ENCODE data around the gene BNC2.
A peak's percentile ranks its signal among the peaks of the same experiment; 100 is the strongest.
"Not testable (repeated sequence)": the region's sequence is repeated elsewhere in the genome, so short reads cannot be mapped to it uniquely, and the experiment has no call there.

The BNC2 gene, protein sequence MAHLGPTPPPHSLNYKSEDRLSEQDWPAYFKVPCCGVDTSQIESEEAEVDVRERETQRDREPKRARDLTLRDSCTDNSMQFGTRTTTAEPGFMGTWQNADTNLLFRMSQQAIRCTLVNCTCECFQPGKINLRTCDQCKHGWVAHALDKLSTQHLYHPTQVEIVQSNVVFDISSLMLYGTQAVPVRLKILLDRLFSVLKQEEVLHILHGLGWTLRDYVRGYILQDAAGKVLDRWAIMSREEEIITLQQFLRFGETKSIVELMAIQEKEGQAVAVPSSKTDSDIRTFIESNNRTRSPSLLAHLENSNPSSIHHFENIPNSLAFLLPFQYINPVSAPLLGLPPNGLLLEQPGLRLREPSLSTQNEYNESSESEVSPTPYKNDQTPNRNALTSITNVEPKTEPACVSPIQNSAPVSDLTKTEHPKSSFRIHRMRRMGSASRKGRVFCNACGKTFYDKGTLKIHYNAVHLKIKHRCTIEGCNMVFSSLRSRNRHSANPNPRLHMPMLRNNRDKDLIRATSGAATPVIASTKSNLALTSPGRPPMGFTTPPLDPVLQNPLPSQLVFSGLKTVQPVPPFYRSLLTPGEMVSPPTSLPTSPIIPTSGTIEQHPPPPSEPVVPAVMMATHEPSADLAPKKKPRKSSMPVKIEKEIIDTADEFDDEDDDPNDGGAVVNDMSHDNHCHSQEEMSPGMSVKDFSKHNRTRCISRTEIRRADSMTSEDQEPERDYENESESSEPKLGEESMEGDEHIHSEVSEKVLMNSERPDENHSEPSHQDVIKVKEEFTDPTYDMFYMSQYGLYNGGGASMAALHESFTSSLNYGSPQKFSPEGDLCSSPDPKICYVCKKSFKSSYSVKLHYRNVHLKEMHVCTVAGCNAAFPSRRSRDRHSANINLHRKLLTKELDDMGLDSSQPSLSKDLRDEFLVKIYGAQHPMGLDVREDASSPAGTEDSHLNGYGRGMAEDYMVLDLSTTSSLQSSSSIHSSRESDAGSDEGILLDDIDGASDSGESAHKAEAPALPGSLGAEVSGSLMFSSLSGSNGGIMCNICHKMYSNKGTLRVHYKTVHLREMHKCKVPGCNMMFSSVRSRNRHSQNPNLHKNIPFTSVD

DNA sequence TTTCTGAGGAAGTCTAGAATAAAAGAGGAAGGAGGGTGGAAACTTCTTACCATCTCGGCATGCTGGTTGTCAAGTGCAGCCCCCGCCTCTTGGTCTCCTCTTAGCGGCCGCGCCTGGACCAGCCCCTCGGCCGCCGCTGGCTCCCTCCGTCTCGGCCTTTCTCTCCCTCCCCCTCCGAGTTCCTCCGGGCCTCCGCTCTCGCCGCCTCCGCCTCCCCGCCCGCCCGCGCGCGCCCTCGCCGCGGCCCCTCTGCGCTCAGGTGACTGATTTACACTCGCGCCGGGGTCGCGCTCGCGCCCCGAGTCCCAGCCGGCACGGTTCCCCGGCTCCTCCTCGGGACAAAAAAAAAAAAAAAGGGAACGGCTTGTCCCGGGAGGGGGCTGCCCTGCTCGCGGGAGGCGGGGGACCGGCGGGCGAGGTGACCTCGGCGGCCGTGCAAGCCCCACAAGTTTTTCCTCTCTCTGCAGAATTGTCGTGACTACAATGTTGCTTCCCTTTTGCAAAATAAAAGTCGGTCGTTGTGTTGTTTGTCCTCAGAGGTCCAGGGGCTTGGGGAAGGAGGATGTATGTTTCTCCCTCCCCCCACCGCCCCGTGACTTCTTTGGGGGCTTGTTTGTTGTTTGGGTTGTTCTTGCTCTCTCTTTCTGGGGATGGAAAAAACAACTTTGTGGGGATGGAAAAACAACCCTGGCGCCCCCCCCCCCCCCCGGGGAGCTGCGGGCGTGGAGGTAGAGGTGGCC lies at the start of gene BNC2:
BNC2 (minus strand) TSS at position 75 of the 740 bp plus-strand sequence; CDS start at position 53, 22 bp downstream.
- peak; percentile 89 for DNase-seq

DNA sequence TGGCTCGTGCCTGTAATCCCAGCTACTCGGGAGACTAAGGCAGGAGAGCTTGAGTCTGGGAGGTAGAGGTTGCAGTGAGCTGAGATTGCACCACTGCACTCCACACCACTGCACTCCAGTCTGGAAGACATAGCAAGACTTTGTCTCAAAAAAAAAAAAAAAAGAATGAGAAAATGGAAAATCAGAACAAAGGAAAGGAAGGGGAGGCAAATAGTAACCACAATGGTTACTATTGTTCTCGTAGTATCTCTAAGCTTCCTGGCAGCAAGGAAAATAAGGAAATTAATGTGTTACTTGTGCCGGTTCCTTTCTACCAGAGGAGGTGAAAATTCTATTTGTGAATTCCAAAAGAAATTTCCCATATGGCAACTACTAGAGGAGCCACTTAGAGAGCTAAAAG lies 48.5 kb upstream of the BNC2 start:
- DNase-seq, result no peak

- no peak for DNase-seq
Observed at GRCh38 chr9:16915126-16915831, 44.8 kb upstream of the BNC2 start.

DNA sequence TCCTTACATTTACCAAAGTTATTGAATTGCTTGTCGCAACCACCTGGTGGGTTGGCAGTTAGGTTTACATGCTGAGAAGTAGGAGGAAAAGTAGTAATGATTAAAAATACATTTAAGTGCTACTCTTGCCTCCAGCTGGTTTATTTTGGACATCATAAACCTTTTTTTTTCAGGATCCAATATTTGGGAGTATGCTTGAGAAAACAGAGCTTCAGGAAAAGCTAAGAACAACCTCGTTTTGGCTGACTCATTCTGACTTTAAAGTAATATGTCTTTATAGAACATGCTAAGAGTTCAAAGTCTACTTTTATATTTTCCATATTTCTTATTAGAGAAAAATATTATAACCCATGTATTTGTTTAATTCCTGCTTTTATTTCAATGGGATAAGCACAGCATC lies 41.7 kb upstream of the BNC2 start:
- no peak for DNase-seq

GRCh38 chr9:16908206-16908605 lies 37.7 kb upstream of the BNC2 start:
- not testable (repeated sequence) for DNase-seq

- no peak for DNase-seq
Observed at GRCh38 chr9:16904655-16905054, 34.2 kb upstream of the BNC2 start.

DNA sequence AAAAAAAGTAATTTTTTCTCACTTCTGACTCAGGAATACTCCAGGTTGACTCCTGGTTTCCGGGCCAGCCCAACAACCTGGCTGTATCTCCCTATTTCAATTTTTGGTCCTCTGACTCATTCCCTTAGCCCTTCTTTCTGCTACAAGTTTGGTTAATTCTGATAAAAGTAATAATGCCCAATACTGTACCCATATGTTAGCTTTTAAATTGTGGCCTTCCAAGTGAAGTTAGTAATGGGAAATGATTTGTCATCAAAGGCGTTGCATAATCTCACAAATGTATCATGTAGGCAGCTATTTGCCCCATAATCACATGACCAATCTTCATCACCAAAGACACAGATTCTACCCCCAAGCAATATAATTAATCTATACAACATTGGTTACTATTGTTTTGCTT lies 31.1 kb upstream of the BNC2 start:
- no peak for DNase-seq

GRCh38 chr9:16899606-16900005 lies 29.1 kb upstream of the BNC2 start:
- no peak for DNase-seq

GRCh38 chr9:16898464-16898863 lies 28.0 kb upstream of the BNC2 start:
- no peak for DNase-seq

- DNase-seq, result no peak
Observed at GRCh38 chr9:16888594-16888993, 18.1 kb upstream of the BNC2 start.

- no peak for DNase-seq
Observed at GRCh38 chr9:16885931-16886330, 15.5 kb upstream of the BNC2 start.

- DNase-seq, result no peak
Observed at GRCh38 chr9:16884952-16885513, 14.6 kb upstream of the BNC2 start.

DNA sequence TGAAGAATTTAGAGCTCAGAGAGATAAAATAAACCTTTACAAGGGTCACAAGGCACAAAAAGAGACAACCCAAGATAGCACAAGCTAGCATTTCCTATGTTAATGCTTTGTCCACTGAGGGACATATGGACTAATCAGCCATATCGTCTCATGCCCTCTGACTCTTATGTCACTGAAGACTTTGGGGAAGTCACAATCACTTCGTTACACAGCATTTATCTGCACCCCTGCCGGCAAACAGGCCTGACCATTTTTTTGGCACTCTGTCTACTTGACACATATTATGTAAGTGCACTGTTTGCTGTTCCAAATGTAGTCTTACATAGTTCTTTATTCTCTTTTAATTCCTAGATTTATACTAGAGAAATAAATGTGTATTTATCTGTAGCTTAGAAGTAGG lies 13.9 kb upstream of the BNC2 start:
- no peak for DNase-seq

GRCh38 chr9:16883586-16883985 lies 13.1 kb upstream of the BNC2 start:
- DNase-seq, result no peak

DNA sequence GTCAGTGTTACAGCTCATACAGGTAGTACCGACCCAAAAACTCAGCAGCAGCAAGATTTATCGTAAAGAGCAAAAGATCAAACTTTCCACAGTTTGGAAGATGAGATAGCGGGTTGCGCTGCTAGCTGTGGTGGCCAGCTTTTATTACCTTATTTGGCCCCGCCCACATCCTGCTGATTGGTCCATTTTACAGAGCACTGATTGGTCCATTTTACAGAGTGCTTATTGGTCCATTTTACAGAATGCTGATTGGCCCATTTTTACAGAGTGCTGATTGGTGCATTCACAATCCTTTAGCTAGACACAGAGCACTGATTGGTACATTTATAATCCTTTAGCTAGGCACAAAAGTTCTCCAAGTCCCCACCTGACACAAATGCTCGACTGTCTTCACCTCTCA lies 12.0 kb upstream of the BNC2 start:
- DNase-seq, result not testable (repeated sequence)

- DNase-seq, result no peak
Observed at GRCh38 chr9:16879416-16879815, 8.9 kb upstream of the BNC2 start.

GRCh38 chr9:16877256-16877655 lies 6.8 kb upstream of the BNC2 start:
- no peak for DNase-seq

DNA sequence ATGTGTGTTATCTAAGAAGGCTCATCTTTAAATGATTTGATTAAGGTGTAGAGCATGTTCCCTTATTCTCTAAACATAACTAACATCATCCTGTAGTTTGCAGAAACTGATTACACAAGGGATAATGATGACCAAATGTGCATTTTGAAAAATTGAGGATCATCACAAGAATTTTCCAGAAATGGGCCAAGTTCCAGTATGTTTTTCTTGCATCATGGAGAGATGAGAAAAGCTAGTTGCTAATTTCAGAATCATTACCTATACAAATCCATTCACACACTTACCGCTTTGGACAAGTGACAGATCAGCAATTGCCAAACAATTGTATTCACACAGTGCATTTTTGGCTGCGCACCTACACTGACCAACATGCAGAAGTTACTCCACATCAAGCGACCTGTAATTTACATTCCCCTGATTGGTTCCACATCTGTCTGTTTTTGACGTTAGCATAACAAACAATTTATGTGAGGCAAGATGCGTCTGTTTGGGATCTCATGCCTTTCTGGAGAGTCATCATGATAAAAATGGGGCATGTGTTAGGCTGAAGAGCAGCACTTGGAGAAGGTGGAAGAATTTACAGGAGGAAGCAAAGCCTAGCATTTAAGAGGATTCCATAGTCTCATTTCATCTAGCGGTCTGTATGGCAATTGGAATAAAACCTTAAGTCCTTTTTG lies 2.8 kb upstream of the BNC2 start:
- peak; percentile 65 for DNase-seq

GRCh38 chr9:16871336-16872151 lies 1.1 kb upstream of the BNC2 start:
- DNase-seq, result peak; percentile 73

DNA sequence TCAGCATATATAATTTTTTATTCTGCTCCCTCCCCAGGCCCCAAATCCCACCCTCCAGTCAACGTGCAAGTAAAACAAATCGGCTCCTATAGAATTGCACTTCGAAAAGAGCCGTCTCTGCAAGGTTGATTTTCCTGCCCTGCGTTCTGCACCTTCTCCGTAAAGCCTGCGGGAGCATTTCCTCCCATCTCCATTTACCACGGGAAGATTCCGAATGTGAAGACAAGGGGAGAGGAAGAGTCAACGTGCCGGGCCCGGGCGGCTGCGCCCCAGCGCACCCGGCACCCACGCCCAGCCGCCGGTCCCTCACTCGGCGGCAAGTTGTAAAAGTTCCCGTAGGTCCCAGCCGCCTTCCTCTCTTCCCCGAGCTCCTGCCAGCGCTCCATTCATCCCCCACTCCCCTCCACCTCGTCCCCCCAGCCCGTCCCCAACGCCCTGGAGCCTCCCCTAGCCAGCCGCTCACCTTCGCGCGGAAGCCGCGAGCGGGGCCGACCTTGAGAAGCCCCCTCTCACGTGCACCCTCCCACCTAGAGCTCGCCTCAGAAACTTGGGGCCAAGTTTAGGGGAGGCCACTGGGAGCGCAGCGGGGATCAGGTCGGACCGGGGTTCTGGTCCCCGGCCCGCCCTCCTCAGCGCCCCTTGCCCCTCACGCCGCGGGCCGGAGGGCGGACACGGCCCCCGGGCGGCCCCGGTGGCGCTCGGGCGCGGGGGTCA lies 431 bp downstream of the BNC2 start:
- DNase-seq, result peak; percentile 62
